ENCODE data around the gene ABCG4. TPM values are rescaled to one million over a fixed set of nuclear protein-coding genes. Genes with fewer than 3 reads are reported as not detected.

ABCG4 gene
- total and polyA plus RNA-seq, 2 of the 8 experiments (the other 6 are each of a cell fraction or from before 2014, with no cell fraction given): 1.8 to 2.3 TPM

- TF ChIP-seq CHD7 (IDR thresholded peaks at IDR 0.05; ENCODE audit: insufficient replicate concordance, low read length): no peak
- no peak for TF ChIP-seq HDAC2 (IDR thresholded peaks at IDR 0.05; ENCODE audit: borderline replicate concordance in 1 of 2, low read depth in 2 of 2, low read length in 2 of 2)
- 0 out of 2 replicates have a peak, but pooled peaks have one; percentile 6 for TF ChIP-seq PHF8 (conservative IDR thresholded peaks at IDR 0.05; ENCODE audit: low read depth, low read length)
- TF ChIP-seq CREB1 (IDR thresholded peaks at IDR 0.05): no peak
- TF ChIP-seq SIN3A (conservative IDR thresholded peaks at IDR 0.05 in 1 of 2, IDR thresholded peaks at IDR 0.05 in 1 of 2; ENCODE audit: low read depth in 1 of 2, low read length in 2 of 2): 0 out of 4 replicates have a peak, but pooled peaks have one; percentile 32 to 40
- peak; percentile 33 for TF ChIP-seq ASH2L (IDR thresholded peaks at IDR 0.05; ENCODE audit: low read length)
- peak; percentile 36 for TF ChIP-seq SAP30 (IDR thresholded peaks at IDR 0.05; ENCODE audit: insufficient read depth, insufficient replicate concordance, low read length)
- TF ChIP-seq JUN (IDR thresholded peaks at IDR 0.05; ENCODE audit: low read depth, low read length): no peak
- no peak for TF ChIP-seq JUND (IDR thresholded peaks at IDR 0.05; ENCODE audit: low read length)
Measured at GRCh38 chr11:119149018-119149785, at the start of gene ABCG4 (continued).

All from H1 (cell line).